HG02970 (cell line): ENCODE data around the gene CYTH2.

ENCODE experiments used
- ATAC-seq: cut with Tn5 transposase; IDR thresholded peaks from one replicate; pipeline ENCODE4 v1.9.1; 2021; ENCODE audit warnings: mild to moderate bottlenecking, moderate library complexity, moderate number of reproducible peaks; ENCODE audit not compliant: unreplicated experiment, low FRiP score

Gene CYTH2, protein sequence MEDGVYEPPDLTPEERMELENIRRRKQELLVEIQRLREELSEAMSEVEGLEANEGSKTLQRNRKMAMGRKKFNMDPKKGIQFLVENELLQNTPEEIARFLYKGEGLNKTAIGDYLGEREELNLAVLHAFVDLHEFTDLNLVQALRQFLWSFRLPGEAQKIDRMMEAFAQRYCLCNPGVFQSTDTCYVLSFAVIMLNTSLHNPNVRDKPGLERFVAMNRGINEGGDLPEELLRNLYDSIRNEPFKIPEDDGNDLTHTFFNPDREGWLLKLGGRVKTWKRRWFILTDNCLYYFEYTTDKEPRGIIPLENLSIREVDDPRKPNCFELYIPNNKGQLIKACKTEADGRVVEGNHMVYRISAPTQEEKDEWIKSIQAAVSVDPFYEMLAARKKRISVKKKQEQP

DNA sequence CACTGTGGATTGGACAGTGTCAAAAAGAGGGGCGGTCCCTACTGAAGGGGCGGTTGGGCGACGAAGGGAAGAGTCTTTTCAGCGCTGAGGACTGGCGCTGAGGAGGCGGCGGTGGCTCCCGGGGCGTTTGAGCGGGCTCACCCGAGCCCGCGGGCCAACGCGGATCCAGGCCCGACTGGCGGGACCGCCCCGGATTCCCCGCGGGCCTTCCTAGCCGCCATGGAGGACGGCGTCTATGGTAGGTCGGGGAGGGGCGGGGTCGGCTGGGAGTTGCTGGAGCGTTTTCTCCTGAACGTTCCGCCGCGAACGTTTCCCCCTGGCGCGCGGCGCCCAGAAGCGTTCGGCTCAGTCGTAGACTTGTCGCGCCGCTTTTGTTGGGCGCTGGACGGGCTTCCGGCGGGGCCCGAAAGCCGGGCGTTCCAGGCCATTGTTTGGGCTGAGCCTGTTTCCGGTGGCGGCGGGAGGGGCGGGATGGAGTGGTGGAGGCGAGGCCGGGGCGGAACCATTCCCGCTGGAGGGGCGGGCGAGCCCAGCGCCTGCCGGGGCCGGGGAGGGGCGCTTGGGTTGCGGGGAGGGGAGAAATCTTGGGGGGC is at the start of gene CYTH2:
Gene CYTH2 (plus strand): TSS at position 81 of the 593 bp plus-strand sequence. CDS start 139 bp downstream, at position 220.
- peak; percentile 25 for ATAC-seq

DNA sequence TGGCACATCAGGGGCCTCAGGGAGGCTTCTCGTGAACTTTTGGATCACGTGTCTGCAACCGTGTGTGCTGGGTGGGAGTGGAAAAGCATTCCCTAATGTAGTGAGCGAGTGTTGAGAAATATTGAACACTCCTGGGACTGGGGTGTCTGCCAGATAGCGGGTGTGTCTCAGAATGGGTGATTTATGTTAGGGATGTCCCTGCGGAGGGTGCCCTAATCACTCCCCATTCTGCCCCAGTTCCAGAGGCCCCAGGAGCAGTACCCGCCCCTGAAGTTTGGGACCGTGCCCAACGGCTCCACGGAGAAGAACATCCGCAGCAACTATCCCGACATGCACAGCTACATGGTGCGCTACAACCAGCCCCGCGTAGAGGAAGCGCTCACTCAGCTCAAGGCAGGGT is 47.6 kb upstream of the CYTH2 start:
- ATAC-seq = no peak

DNA sequence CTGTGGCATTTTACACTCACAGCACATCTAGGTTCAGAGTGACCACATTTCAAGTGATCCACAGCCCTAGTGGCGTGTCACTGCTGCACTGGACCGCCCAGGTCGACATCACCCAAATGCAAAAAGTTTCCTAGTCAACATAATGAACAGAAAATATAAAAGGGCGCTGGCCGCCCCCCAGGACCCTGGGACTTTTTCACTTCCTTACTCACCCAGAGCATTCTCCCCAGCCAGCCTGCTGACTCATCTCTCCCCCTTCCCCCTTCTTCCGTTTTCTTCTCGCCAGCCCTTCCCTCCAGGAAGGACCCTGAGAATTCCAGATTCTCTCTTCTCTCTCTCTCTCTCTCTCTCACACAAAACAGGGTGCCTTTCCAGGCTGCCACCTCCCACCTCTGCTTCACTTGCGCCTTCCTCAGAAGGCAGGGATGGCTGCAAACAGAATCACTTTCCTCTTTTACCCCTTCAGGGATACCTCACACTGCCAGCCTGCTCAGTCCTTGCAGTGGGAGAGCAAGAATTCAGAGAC is 44.4 kb upstream of the CYTH2 start:
- no peak for ATAC-seq

DNA sequence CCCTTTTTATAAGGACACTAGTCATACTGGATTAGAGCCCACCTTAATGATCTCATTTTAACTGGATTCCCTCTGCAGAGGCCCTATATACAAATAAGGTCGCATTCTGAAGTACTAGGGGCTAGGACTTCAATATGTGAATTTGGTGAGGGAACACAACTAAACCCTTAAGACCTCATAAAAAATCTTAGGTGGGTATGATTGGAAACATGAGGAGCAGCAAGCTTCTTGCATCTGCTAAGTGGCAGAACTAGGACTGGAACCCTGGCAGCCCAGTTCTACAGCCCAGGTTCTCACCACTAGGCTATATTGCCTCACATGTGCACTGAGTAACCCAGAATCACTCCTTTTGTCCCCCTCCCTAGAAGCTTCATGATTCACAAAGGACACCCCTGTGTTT is 40.5 kb upstream of the CYTH2 start:
- ATAC-seq = no peak

DNA sequence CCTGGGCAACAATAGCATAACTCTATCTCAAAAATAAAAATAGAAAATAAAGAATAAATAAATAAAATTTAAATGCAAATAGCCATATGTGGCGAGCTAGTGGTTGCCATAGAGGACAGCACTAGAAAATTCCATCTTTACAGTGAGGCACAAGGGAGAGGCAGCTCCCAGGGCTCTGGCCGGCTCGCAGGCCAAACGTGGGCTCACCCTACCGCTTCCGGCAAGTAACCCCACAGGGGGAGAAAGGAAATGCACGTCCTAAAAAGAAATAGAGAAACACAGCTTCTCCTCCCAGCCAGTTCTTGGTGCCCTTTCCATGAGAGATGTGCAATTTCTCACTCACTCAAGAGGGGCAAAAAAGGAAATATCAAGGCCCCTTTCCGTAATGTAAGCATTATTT is 35.8 kb upstream of the CYTH2 start:
- no peak for ATAC-seq

DNA sequence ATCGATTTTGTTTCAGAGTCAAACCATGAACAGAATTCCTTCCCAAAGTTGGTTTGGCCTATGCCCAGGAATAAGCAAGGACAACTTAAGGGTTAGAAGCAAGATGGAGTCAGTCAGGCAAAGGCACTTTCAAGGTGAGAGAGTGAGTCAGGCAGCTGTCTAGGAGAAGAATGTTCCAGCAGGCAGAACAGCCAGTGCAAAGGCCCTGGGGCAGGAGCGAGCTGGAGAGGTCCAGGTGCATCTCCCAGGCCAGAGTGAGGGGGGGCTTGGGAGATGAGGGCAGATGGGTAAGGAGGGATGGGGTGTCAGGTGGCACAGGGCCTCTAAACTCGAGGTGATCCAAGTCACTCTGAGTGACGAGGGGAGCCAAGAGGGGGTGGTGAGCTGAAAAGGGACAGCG is 32.6 kb upstream of the CYTH2 start:
- ATAC-seq = no peak

DNA sequence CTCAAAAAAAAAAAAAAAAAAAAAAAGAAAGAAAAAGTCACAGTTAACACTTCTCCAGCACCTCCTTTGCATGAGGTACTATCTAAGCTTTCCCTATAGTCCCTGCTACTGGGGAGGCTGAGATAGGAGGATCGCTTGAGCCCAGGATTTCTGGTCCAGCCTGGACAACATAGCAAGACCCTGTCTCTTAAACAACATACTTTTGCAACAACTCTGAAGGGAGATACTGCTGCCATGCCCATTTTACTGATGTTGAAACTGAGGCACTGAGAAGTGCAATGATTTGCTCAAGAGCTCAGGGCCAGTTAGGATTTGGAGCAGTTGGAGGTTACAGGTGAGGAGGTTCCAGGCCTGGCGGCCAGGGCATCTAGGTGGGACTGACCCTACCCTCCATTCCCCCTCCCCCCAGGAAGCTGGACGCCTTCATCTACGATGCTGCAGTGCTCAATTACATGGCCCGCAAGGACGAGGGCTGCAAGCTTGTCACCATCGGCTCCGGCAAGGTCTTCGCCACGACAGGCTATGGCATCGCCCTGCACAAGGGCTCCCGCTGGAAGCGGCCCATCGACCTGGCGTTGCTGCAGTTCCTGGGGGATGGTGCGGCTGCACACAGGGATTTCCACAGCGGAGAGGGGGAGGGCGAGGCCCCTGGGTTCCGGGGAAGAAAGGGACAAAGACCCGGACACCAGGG is 27.7 kb upstream of the CYTH2 start:
- no peak for ATAC-seq

DNA sequence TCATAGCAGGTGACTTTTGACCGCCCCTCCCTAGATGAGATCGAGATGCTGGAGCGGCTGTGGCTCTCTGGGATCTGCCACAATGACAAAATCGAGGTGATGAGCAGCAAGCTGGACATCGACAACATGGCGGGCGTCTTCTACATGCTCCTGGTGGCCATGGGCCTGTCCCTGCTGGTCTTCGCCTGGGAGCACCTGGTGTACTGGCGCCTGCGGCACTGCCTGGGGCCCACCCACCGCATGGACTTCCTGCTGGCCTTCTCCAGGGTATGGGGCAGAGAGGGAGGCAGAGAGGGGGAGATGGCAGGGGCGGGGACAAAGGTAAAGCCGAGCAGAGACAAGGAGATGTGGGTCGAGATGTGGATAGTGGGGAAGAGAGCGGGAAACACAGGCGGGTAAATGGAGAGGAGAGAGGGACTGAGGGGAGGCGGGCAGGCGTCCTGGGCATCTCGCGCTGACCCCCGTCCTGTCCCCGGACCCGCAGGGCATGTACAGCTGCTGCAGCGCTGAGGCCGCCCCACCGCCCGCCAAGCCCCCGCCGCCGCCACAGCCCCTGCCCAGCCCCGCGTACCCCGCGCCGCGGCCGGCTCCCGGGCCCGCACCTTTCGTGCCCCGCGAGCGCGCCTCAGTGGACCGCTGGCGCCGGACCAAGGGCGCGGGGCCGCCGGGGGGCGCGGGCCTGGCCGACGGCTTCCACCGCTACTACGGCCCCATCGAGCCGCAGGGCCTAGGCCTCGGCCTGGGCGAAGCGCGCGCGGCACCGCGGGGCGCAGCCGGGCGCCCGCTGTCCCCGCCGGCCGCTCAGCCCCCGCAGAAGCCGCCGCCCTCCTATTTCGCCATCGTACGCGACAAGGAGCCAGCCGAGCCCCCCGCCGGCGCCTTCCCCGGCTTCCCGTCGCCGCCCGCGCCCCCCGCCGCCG is 26.8 kb upstream of the CYTH2 start:
- ATAC-seq = no peak

DNA sequence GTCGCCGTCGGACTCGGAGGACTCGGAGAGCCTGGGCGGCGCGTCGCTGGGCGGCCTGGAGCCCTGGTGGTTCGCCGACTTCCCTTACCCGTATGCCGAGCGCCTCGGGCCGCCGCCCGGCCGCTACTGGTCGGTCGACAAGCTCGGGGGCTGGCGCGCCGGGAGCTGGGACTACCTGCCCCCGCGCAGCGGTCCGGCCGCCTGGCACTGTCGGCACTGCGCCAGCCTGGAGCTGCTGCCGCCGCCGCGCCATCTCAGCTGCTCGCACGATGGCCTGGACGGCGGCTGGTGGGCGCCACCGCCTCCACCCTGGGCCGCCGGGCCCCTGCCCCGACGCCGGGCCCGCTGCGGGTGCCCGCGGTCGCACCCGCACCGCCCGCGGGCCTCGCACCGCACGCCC is 25.9 kb upstream of the CYTH2 start:
- no peak for ATAC-seq

DNA sequence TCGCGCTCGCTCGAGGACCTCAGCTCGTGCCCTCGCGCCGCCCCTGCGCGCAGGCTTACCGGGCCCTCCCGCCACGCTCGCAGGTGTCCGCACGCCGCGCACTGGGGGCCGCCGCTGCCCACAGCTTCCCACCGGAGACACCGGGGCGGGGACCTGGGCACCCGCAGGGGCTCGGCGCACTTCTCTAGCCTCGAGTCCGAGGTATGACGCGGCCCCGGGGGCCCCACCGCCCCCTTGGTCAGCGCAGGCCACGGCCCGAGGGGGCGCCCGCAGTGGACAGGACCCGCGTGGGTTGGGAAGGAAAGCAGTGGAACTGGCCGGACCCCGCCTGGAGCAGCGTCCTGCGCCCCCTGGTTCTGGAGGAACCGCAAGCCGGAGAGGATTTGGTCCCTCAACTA is 25.4 kb upstream of the CYTH2 start:
- ATAC-seq = no peak

DNA sequence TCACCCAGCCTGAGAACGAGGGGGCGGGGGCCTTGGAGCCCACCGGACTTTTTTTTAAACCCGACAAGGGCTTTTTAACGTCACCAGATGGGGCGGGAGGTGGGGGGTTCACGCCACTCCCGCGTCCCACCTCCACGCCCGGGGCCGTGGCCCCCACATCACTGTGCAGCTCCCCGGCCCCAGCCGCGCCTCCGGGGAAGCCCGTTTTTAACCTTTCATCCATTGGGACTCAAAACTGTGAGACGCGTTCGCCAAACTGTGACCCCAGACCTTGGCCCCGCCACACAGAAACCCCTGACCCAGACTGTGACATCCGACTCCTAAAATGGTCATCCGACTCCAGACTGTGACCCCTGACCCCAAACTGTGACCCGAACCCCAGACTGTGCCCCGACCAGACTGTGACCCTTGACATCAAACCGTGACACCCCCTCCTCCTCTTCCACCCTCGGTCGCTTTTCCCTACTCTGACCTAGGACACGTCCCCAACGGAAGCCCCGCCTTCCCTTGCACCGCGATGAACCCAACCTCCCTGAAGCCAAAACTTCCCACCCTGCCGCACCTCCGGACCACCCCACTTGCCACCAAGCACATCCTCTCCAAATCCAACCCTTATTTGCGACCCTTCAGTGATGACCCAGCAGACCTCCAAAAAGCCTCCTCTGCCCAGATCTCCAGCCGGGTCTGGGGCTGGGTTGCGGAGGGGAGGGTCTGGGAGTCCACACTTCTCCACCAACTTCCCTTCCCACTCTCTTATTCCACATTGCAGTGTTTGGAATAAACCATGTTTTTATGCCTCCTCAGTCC is 24.8 kb upstream of the CYTH2 start:
- ATAC-seq = no peak

DNA sequence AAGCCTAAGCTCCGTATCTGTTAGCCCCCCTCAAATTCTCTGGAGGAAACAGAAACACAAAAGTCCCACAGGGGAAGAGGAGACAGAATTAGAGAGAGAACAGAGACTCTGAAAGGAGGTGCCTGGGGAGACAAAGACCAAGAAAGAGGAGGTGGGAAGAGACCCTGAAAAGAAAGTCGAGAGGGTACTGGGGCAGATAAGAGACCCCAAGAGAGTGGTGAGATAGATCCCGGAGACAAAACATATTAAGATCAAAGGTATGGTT is 24.3 kb upstream of the CYTH2 start:
- ATAC-seq = no peak

DNA sequence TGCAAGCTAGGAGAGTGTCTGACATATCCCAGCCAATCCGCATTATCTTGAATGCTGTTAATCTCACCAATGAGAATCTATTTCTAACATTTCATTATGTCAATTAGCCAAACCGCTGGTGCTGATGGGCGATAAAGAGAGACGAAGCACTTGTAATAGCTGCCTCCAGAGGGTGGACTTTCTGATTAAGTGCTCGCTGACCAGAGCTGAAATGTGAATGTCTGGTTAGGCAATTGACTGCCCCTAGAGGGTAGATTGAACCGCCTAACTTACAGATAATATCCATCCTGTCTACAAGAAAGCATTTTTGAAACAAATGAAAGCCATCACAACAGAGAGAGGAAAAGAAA is 23.9 kb upstream of the CYTH2 start:
- ATAC-seq = no peak

DNA sequence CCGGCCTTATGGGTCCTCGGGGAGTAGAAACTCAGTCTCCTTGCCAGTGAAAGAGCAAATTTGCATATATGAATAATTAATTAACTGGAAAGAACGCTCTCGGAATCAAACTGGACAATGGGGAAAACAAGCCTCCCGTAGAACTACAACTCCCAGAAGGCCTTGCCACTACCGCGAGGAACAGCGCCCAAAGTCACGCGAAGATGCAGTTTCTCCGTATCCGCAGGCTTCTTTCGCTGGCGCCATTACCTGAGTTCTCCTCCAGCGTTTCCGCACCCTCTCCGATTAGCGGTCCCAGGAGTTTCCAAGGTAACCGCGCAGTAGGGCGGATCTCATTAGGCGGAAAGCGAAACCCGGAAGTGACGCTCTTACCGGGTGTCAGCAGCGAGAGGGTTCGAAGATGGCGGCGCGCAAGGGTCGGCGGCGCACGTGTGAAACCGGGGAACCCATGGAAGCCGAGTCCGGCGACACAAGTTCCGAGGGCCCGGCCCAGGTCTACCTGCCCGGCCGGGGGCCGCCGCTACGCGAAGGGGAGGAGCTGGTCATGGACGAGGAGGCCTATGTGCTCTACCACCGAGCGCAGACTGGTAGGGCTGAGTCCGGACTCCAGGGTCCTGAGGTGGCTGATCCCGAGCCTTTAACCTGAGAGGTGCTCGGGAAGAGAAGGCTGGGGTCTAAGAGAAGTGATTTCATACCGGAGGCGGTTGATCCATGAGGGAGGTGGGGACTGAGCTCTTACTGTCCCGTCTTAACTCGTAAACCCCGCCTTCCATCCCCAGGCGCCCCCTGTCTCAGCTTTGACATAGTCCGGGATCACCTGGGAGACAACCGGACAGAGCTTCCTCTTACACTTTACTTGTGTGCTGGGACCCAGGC is 23.3 kb upstream of the CYTH2 start, which contains the start of gene GRWD1:
Gene GRWD1 (plus strand): TSS at position 378 of the 876 bp plus-strand sequence. CDS start 23 bp downstream, at position 401.
- ATAC-seq = peak; percentile 88

DNA sequence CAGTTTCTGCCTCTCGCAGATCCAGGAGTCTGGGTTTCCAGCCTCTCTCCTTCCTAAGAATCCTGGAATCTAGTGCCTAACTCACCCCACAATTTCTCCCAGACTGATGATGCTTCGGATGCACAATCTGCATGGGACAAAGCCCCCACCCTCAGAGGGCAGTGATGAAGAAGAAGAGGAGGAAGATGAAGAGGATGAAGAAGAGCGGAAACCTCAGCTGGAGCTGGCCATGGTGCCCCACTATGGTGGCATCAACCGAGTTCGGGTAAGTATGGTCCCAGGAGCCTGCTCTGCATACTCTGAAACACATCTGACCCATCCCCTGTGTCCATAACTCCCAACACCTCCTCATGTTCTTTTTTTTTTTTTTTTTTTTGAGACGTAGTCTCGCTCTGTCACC is 22.6 kb upstream of the CYTH2 start:
- no peak for ATAC-seq

DNA sequence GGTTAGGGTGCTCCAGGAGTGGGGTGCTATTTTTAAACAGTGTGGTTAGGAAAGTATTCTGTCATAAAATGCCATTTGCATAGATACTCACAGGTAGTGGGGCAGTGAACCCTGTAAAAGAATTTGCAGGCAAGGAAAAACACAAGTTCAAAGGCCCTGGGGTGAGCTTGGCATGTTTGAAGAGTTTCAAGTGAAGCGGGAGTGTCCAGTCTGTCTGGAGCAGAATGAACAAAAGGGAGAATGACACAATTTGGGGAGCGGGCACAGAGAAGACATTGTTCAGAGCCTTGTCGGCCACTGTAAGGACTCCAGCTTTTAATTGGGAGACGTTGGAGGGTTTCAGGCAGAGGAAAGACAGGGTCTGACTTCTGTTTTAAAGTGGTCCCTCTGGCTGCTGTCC is 20.6 kb upstream of the CYTH2 start:
- ATAC-seq = no peak

DNA sequence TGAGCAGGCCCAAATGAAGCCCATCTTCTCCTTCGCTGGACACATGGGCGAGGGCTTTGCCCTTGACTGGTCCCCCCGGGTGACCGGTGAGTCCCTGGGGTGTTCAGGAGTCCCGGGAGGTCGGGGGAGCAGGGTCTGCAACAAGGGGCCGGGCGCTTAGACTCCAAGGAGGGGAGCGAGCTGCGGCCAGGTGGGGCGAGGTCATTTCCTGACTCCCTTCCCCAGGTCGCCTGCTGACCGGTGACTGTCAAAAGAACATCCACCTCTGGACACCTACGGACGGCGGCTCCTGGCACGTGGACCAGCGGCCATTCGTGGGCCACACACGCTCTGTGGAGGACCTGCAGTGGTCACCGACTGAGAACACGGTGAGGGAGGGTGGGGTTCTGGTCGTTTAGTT is 18.7 kb upstream of the CYTH2 start:
- ATAC-seq = no peak

DNA sequence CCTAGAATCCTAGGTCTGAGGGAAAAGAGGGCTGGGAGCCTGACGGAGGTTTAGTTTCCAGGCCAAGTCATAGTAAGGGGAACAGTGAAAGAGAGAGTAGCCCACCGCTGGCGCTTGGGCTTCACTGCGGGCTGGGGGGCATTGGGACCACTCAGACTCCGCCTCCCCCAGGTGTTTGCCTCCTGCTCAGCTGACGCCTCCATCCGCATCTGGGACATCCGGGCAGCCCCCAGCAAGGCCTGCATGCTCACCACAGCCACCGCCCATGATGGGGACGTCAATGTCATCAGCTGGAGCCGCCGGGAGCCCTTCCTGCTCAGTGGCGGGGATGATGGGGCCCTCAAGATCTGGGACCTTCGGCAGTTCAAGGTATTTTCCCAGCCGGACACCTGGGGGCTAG is 18.3 kb upstream of the CYTH2 start:
- no peak for ATAC-seq

DNA sequence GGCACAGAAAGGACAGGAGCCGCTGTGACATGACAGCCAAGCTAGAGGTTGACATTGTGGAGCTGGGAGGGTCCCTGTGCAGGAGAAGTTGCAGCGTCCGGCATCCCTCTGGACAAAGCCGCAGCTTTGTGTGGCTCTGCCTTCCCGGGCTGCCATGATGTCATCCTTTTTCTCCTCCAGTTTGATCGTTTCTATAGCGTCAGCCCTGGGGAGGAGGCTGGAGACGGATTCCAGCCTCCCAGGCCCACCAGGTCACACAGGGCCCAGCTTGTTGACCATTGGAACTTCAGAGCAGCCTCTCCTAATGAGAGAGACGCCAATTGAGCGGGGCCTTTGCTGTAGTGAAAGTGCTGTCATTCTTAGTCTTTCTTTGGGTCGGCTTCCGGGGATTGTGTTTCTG is 17.5 kb upstream of the CYTH2 start:
- no peak for ATAC-seq
